Loucy (cell line): ENCODE results near the gene HOXC4.
"Not testable (repeated sequence)": the region's sequence is repeated elsewhere in the genome, so short reads cannot be mapped to it uniquely, and the experiment has no call there.

Experiments
- H2AFZ ChIP-seq: fragments of 200-600 bp; sonication (generic); 2 replicates; pipeline ENCODE4 v1.6.0; 2016; ENCODE audit warnings: antibody characterized with exemption, mild to moderate bottlenecking, low read length, moderate library complexity
- H3F3A ChIP-seq: fragments of 200-600 bp; 2 replicates; pipeline ENCODE4 v1.6.0; 2016; ENCODE audit warnings: antibody characterized with exemption, low read depth, mild to moderate bottlenecking
- H3K27me3 ChIP-seq: fragments of 200-600 bp; sonication (generic); 2 replicates; pipeline ENCODE4 v1.6.1; 2014; ENCODE audit warnings: low read length, mild to moderate bottlenecking; ENCODE audit not compliant: insufficient read depth, poor library complexity, severe bottlenecking
- H3K36me3 ChIP-seq: fragments of 200-600 bp; sonication (generic); 2 replicates; pipeline ENCODE4 v1.6.1; 2016; ENCODE audit warnings: low read length; ENCODE audit not compliant: insufficient read depth
- H3K4me1 ChIP-seq: fragments of 200-600 bp; sonication (generic); 2 replicates; pipeline ENCODE4 v1.5.1; 2014; ENCODE audit warnings: low read length, mild to moderate bottlenecking; ENCODE audit not compliant: insufficient read depth, poor library complexity, severe bottlenecking
- H3K4me2 ChIP-seq: fragments of 200-600 bp; sonication (generic); 2 replicates; pipeline ENCODE4 v1.6.0; 2014; ENCODE audit warnings: antibody characterized with exemption, low read length, low read depth, mild to moderate bottlenecking; ENCODE audit not compliant: poor library complexity, severe bottlenecking
- H3K4me3 ChIP-seq: fragments of 200-600 bp; sonication (generic); 2 replicates; pipeline ENCODE4 v1.5.1; 2014; ENCODE audit warnings: low read length, mild to moderate bottlenecking, mixed read lengths; ENCODE audit not compliant: poor library complexity, severe bottlenecking
- H3K79me2 ChIP-seq: fragments of 200-600 bp; sonication (generic); 2 replicates; pipeline ENCODE4 v1.6.1; 2014; ENCODE audit warnings: low read length; ENCODE audit not compliant: insufficient read depth
- H3K9ac ChIP-seq: fragments of 200-600 bp; sonication (generic); 2 replicates; pipeline ENCODE4 v1.6.0; 2014; ENCODE audit warnings: mild to moderate bottlenecking, low read depth, low read length, moderate library complexity; ENCODE audit not compliant: poor library complexity, severe bottlenecking
- H3K9me2 ChIP-seq: fragments of 200-600 bp; sonication (generic); replicated peaks from 2 replicates; pipeline ENCODE4 v1.6.1; 2016; ENCODE audit warnings: low read depth, low read length, mixed read lengths
- H3K9me3 ChIP-seq: fragments of 200-600 bp; sonication (generic); 2 replicates; pipeline ENCODE4 v1.6.1; 2014; ENCODE audit warnings: mild to moderate bottlenecking, antibody characterized with exemption, low read length, low read depth; ENCODE audit not compliant: insufficient read depth
- H4K20me1 ChIP-seq: fragments of 200-600 bp; sonication (generic); 2 replicates; pipeline ENCODE4 v1.6.0; 2014; ENCODE audit warnings: antibody characterized with exemption, low read length, mild to moderate bottlenecking; ENCODE audit not compliant: insufficient read depth, poor library complexity, severe bottlenecking
- EZH2phosphoT487 ChIP-seq: fragments of 200-600 bp; IDR thresholded peaks from 2 replicates; pipeline ENCODE4 v1.6.1; 2018; ENCODE audit warnings: antibody characterized with exemption, mild to moderate bottlenecking, moderate library complexity, borderline replicate concordance
- TF ChIP-seq, protein P1 (sequence below): fragments of 200-600 bp; sonication (generic); conservative IDR thresholded peaks from 2 replicates; pipeline ENCODE4 v1.5.1; 2014; ENCODE audit warnings: mild to moderate bottlenecking, antibody characterized with exemption, low read length

HOXC4 gene

DNA sequence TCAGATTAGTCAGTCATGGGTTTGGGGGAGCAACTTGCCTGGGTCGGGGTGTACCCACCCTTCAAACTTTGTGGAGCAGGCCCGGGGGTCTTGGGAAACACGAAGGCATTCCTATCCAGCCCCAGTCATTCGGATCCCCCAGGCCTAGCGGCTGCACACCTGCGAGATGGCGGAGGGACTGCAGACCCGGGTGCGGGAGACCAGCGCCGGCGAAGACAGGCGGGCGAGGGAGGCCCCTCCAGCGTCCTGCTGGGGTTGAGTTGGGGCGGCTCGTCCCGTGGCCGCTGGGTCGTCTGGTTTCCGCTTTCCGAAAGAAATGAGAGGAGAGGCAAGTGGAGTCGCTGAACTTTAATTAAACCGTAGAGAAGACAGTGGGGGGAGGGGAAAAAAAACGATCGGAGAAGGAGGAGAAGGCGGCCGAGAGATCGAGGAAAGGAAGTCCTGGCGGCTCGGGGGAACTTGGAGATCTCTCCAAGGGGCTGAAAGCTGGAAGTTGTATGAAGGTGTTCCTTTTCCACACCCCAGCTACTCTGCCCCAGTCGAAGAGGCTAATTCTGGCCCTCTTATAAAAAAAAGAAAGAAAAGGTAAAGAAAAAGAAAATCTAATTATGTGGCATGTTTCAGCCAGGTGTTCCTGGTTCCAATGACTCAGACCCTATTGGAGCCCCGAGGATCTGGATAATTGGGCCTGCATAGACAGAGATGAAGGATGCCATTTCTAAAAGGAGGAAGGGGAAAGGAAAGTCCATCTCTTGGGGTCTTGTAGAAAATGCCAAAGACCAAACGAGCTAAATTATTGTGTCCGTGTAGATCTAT lies 28.2 kb downstream of the HOXC4 start:
- H3K9me3 ChIP-seq, H4K20me1 ChIP-seq, H3K9me2 ChIP-seq, H3K36me3 ChIP-seq, H3K79me2 ChIP-seq, H3K27me3 ChIP-seq, H3F3A ChIP-seq: not testable (repeated sequence)
- Histone ChIP-seq H3K4me3 (peak overlapping the region; percentile 78), H3K9ac (peak overlapping the region; percentile 69), H3K4me1 (peaks cover 14% of the 10 kb centered on the region), H2AFZ (peak overlapping the region; percentile 58), H3K4me2 (peak overlapping the region; percentile 80)

DNA sequence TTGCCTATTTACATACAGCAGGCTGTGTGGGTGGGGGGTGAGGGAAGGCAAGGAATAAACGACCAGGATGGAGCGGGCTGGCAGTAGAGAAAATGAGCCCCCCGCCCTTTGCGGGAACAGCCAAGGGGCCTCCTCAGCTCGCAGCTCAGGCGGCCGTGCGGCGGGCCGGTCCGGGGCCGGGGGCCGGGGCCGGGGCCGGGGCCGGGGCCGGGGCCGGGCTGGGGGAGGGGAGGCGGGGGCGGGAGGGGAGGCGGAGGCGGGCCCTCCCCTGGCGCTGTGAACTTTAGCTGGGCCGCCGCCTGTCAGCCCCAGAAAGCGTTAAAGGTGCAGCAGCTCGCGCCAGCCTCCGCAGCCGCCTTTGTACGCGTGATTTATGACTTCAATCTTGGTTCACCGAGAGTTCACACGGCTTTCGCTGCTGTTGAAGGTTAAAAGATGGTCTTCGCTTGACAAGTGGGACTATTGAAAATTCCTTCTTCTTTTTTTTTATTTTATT lies 28.8 kb downstream of the HOXC4 start:
- Histone ChIP-seq H3K9me3 (no peaks in the 10 kb centered on the region), H4K20me1 (no peaks in the 10 kb centered on the region), H3K4me3 (peak overlapping the region; percentile 78), H3K4me2 (peak overlapping the region; percentile 80), H3K79me2 (no peaks in the 10 kb centered on the region), H3K27me3 (no peaks in the 10 kb centered on the region), H3K9me2 (no peaks in the 10 kb centered on the region), H3F3A (no peaks in the 10 kb centered on the region), H3K4me1 (peaks cover 14% of the 10 kb centered on the region), H3K9ac (peak overlapping the region; percentile 69), H3K36me3 (no peaks in the 10 kb centered on the region), H2AFZ (peak overlapping the region; percentile 58)
- TF ChIP-seq, protein P1, sequence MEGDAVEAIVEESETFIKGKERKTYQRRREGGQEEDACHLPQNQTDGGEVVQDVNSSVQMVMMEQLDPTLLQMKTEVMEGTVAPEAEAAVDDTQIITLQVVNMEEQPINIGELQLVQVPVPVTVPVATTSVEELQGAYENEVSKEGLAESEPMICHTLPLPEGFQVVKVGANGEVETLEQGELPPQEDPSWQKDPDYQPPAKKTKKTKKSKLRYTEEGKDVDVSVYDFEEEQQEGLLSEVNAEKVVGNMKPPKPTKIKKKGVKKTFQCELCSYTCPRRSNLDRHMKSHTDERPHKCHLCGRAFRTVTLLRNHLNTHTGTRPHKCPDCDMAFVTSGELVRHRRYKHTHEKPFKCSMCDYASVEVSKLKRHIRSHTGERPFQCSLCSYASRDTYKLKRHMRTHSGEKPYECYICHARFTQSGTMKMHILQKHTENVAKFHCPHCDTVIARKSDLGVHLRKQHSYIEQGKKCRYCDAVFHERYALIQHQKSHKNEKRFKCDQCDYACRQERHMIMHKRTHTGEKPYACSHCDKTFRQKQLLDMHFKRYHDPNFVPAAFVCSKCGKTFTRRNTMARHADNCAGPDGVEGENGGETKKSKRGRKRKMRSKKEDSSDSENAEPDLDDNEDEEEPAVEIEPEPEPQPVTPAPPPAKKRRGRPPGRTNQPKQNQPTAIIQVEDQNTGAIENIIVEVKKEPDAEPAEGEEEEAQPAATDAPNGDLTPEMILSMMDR: no peak
- TF ChIP-seq EZH2phosphoT487: no peak

DNA sequence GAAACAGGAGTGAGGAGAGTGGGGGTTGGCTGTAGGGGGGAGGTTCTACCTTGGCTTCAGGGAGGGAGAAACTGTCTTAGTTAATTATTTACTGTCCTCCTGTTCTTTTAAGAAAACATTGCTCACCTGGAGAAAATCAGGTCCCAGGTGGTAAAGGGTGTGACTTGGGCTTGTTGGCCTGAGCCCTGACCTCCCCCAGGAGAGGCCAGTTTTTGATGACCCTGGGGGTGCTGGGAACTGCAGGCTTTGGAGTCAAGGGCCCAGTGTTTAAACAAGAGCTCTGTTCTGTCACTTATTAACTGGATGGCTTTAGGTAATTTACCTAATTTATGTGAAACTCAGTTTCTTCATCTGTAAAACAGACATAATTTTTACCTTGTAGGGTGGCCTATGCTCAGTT lies 34.4 kb downstream of the HOXC4 start:
- H3K4me3 ChIP-seq, H3F3A ChIP-seq, H3K9me3 ChIP-seq, H3K27me3 ChIP-seq, H3K36me3 ChIP-seq, H3K9me2 ChIP-seq, H4K20me1 ChIP-seq, H3K4me2 ChIP-seq, H2AFZ ChIP-seq, H3K4me1 ChIP-seq, H3K79me2 ChIP-seq, H3K9ac ChIP-seq: not testable (repeated sequence)

DNA sequence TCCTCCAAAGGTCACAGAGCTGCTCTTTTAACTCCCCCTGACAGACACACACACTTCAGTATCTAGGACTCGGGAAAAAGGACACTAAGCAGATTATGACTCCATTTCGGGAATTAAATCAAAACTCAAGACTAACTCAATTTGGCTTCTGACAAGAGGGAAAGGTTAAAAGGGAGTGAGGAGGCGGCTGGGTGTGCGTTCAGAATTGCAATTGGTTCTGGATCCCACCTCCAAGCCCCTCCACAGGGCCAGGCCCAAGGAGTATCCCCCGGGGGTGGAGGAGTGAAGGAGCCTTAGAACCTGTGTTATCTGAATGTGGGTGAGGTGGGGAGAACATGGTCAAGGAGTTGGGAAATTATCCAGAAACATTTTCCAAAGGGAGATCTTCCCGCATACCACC lies 35.8 kb downstream of the HOXC4 start:
- H3F3A ChIP-seq, H3K9ac ChIP-seq, H4K20me1 ChIP-seq, H3K36me3 ChIP-seq, H3K4me1 ChIP-seq, H3K4me3 ChIP-seq, H3K9me2 ChIP-seq, H3K9me3 ChIP-seq, H3K79me2 ChIP-seq, H2AFZ ChIP-seq, H3K27me3 ChIP-seq, H3K4me2 ChIP-seq: not testable (repeated sequence)

DNA sequence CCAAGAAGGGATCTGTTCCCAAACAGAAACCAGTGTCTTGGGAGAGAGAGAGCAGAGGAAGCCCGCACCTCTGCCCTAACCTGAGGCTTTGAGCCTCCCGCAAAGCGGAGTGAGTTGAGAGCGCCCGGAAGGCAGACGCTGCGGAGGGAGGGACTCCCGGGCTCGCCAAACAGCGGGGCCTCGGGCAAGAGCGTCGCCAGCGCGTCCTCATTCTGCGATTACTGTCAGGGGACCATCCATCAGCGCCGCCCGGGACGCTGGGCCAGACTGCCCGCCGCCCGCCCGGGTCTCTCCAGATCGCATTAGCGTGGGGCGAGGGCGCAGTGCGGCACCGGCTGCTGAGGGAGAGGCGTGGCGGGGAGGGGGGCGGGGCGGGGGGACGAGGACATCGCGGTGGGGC lies 36.7 kb downstream of the HOXC4 start:
- not testable (repeated sequence) for H3K27me3 ChIP-seq, H2AFZ ChIP-seq, H3F3A ChIP-seq, H3K9me2 ChIP-seq, H3K9me3 ChIP-seq, H3K79me2 ChIP-seq, H3K36me3 ChIP-seq, H3K4me2 ChIP-seq, H3K9ac ChIP-seq, H4K20me1 ChIP-seq, H3K4me1 ChIP-seq, H3K4me3 ChIP-seq

DNA sequence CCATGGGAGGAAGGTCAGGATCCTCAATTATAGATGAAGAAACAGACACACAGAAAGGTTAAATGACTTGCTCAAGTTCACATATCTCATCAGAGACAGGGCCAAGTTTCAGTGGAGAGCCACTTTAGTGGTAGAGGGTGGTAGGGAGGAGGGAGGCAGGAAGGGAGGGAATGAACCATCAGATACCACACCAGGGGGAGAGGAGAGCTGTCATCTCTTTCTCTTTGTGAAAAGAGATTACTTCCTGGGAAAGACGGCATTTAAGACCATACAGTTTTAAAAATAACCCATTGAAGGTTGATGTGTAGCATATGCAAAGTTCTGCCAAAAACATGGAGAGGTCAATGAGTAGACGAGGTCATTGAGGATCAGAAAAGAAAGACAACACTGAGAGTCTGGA lies 39.3 kb downstream of the HOXC4 start:
- H3K27me3 ChIP-seq, H3F3A ChIP-seq, H3K4me2 ChIP-seq, H3K4me3 ChIP-seq, H3K9me3 ChIP-seq, H4K20me1 ChIP-seq, H3K79me2 ChIP-seq, H3K9ac ChIP-seq, H3K4me1 ChIP-seq, H3K36me3 ChIP-seq, H3K9me2 ChIP-seq, H2AFZ ChIP-seq: not testable (repeated sequence)
